Middle frontal gyrus (tissue), 1 donor: Measurements from ENCODE around the gene GRIP1.
"Not testable (repeated sequence)": the region's sequence is repeated elsewhere in the genome, so short reads cannot be mapped to it uniquely, and the experiment has no call there.

ENCODE experiments used
- DNase-seq: peaks from one replicate; pipeline ENCODE4 v3.0.0-alpha.2; 2015; ENCODE audit warnings: low spot score; ENCODE audit errors: extremely low spot score

GRIP1 gene

GRCh38 chr12:66331814-66332213 lies 347.1 kb downstream of the GRIP1 start:
- no peak for DNase-seq

GRCh38 chr12:66331016-66331415 lies 347.9 kb downstream of the GRIP1 start:
- DNase-seq = no peak

- no peak for DNase-seq
These were observed 348.9 kb downstream of the GRIP1 start for GRCh38 chr12:66329941-66330340.

- DNase-seq = no peak
These were observed 355.9 kb downstream of the GRIP1 start for GRCh38 chr12:66323017-66323416.

GRCh38 chr12:66321435-66321834 lies 357.4 kb downstream of the GRIP1 start:
- DNase-seq = no peak

- DNase-seq = no peak
These were observed 357.9 kb downstream of the GRIP1 start for GRCh38 chr12:66320996-66321395.

GRCh38 chr12:66319266-66319954 lies 359.5 kb downstream of the GRIP1 start:
- no peak for DNase-seq

GRCh38 chr12:66314278-66314677 lies 364.6 kb downstream of the GRIP1 start:
- DNase-seq = no peak

- DNase-seq = no peak
These were observed 366.7 kb downstream of the GRIP1 start for GRCh38 chr12:66312189-66312588.

GRCh38 chr12:66309606-66310005 lies 369.3 kb downstream of the GRIP1 start:
- DNase-seq = no peak

- DNase-seq = no peak
These were observed 374.5 kb downstream of the GRIP1 start for GRCh38 chr12:66304296-66304900.

- not testable (repeated sequence) for DNase-seq
These were observed 375.5 kb downstream of the GRIP1 start for GRCh38 chr12:66303316-66303804.

- DNase-seq = no peak
These were observed 376.1 kb downstream of the GRIP1 start for GRCh38 chr12:66302827-66303169.

GRCh38 chr12:66301944-66302826 lies 376.7 kb downstream of the GRIP1 start, which contains the start of gene HELB:
HELB (plus strand) TSS chr12:66302493; CDS start chr12:66302604, 111 bp downstream.
- DNase-seq = peak; percentile 82

GRCh38 chr12:66297923-66298322 lies 381.0 kb downstream of the GRIP1 start:
- DNase-seq = no peak
